ENCODE data around the gene ZNF304.

GRCh38 chr19:57374179-57374578 lies 23.1 kb downstream of the ZNF304 start:
- TF ChIP-seq ZNF398 (tag by site-specific recombination; IDR thresholded peaks at IDR 0.05), result no peak
- no peak for TF ChIP-seq ZBTB21 (tag by site-specific recombination; IDR thresholded peaks at IDR 0.05)
- no peak for TF ChIP-seq ZNF843 (tag by site-specific recombination; IDR thresholded peaks at IDR 0.05)
- no peak for TF ChIP-seq REST (tag by site-specific recombination; IDR thresholded peaks at IDR 0.05)
- no peak for TF ChIP-seq PBX3 (CRISPR knock-in tag; IDR thresholded peaks at IDR 0.05)
- TF ChIP-seq ATF2 (tag by site-specific recombination; IDR thresholded peaks at IDR 0.05; ENCODE audit: low read depth), result no peak
- TF ChIP-seq CTCF (tag by site-specific recombination; IDR thresholded peaks at IDR 0.05), result no peak
- no peak for TF ChIP-seq TSHZ1 (tag by site-specific recombination; IDR thresholded peaks at IDR 0.05; ENCODE audit: borderline replicate concordance)
- TF ChIP-seq ZNF501 (tag by site-specific recombination; IDR thresholded peaks at IDR 0.05), result no peak
- TF ChIP-seq KLF16 (tag by site-specific recombination; IDR thresholded peaks at IDR 0.05), result no peak
- no peak for TF ChIP-seq YY1 (tag by site-specific recombination; IDR thresholded peaks at IDR 0.05)
- TF ChIP-seq KLF10 (tag by site-specific recombination; IDR thresholded peaks at IDR 0.05), result no peak
- TF ChIP-seq ZNF776 (tag by site-specific recombination; IDR thresholded peaks at IDR 0.05; ENCODE audit: borderline replicate concordance), result no peak
